Urinary bladder (tissue), 4 donors: ENCODE results near the gene DNAJB12. TPM values are rescaled to one million over a fixed set of nuclear protein-coding genes. Genes with fewer than 3 reads are reported as not detected.
"Not testable (repeated sequence)": the region's sequence is repeated elsewhere in the genome, so short reads cannot be mapped to it uniquely, and the experiment has no call there.

ENCODE experiments used
- DNase-seq: peaks from one replicate; pipeline ENCODE4 v3.0.0-alpha.2; 2015; ENCODE audit errors: extremely low spot score
- H3K27ac ChIP-seq: one replicate; pipeline ENCODE4 v1.5.1; 2013; ENCODE audit warnings: low read depth, mild to moderate bottlenecking, moderate library complexity
- H3K36me3 ChIP-seq: one replicate; pipeline ENCODE4 v1.6.1; 2013; ENCODE audit warnings: mild to moderate bottlenecking, moderate library complexity; ENCODE audit not compliant: insufficient read depth
- H3K4me1 ChIP-seq: one replicate; pipeline ENCODE4 v1.6.1; 2013; ENCODE audit warnings: mild to moderate bottlenecking, moderate library complexity; ENCODE audit not compliant: insufficient read depth
- H3K4me3 ChIP-seq: one replicate; pipeline ENCODE4 v1.5.1; 2013; ENCODE audit warnings: low read depth, low read length
- WGBS: extraction: QIAGEN DNeasy Blood & Tissue Kit; methylation state at CpG from one replicate; pipeline ENCODE4 v1.1.7; 2013; 5-methylcytosine and 5-hydroxymethylcytosine counted together
- polyA plus RNA-seq: library from polyadenylated mRNA; stranded (reverse); fragments of 200-250 nt; gene quantifications from one replicate; pipeline ENCODE4 v1.2.3, GENCODE V29; 2013
- total RNA-seq: library from RNA; depleted of rRNA; stranded (reverse); fragments of >200 nt; gene quantifications from one replicate; pipeline ENCODE4 v1.2.3, GENCODE V29; 2014
- donor health status: healthy with polysubstance abuse.
- donor health status: healthy.

The DNAJB12 gene
- total RNA-seq (21.9 TPM), polyA plus RNA-seq (26.7 TPM)

DNA sequence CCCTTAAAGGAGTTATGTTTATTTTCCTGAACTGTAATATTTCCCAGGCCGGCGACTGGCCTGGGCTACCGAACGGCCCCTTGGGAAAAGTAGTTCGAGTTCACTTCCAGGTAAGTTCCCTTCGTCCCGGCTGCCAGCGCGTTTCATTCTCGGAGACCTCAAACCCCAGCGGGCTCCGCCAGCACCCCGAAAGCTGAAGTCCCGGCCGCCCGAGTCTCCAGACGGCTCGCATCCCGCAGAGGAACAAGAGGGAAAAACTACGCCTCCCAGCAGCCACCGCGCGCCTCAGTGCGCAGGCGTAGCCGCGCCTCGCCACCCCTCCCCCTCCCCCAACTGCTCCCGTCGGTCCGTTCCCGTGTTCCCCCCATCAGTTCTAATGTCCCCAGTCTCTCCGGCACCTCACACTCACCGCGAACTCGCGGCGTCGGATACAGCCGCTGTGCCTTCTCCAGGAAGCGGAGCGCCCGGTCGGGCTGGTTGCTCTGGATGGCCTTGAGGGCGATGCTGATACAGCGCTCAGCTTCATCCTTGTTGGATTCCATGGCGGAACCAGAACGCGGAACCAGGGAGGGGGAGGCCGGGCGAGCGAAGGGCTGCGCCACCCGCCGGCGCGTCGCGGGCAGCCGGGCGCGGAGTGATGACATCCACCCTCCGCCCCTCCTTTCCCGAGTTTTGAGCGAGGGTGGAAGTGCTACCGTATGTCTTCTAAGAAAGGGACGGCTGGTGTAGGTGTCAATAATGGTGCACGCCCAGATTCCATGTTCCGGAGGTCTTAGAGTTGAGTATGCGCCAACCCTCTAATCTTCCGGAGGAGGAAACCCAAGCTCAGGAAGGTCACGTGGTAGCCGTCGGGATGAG, at the start of gene DNAJB12:
DNAJB12 (minus strand) TSS at position 564 of the 858 bp plus-strand sequence; CDS start at position 542, 22 bp downstream.
- H3K36me3 ChIP-seq, result peaks cover 2% of the 10 kb centered on the region
- peak within 1 kb of the TSS; percentile 92 for H3K27ac ChIP-seq
- peak; percentile 89 for DNase-seq
- under 1% methylated on average over 74 of the region's 74 CpGs for WGBS
- peak within 1 kb of the TSS; percentile 66 for H3K4me3 ChIP-seq
- H3K4me1 ChIP-seq, result no peaks in the 10 kb centered on the region

- WGBS, result 90% methylated on average over 3 of the region's 3 CpGs
- H3K4me3 ChIP-seq, DNase-seq, H3K36me3 ChIP-seq, H3K4me1 ChIP-seq, H3K27ac ChIP-seq: not testable (repeated sequence)
These were observed 40.9 kb upstream of the DNAJB12 start for GRCh38 chr10:72395581-72395980.

GRCh38 chr10:72392571-72392970, 37.9 kb upstream of the DNAJB12 start:
- no peak for DNase-seq
- no peaks in the 10 kb centered on the region for H3K36me3 ChIP-seq

DNA sequence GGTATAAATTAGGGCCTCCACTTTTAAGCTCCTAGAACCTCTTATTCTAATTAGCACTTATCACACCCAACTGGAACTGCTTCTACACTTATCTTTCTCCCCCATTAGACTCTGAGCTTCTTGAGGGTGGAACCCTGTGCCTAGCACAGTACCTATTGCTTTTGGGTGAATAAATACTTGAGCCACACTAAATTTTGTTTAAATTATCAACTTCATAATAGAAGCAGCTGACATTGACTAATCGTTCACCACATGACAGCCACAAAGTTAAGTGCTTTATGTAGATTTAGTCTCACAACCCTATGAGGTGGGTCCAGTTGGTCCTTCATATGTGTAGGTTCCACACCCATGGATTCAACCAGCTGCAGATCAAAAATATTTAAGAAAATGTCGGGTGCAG, 36.0 kb upstream of the DNAJB12 start:
- no peak overlapping the region for H3K27ac ChIP-seq
- DNase-seq, result no peak
- no peaks in the 10 kb centered on the region for H3K4me1 ChIP-seq
- 89% methylated on average over 2 of the region's 2 CpGs for WGBS
- no peaks in the 10 kb centered on the region for H3K36me3 ChIP-seq
- no peak overlapping the region for H3K4me3 ChIP-seq

More at GRCh38 chr10:72392571-72392970, 37.9 kb upstream of the DNAJB12 start:
- WGBS, result 92% methylated on average over 1 of the region's 1 CpG
- Histone ChIP-seq H3K4me3 (no peak overlapping the region), H3K27ac (no peak overlapping the region), H3K4me1 (no peaks in the 10 kb centered on the region)

- H3K4me1 ChIP-seq, result no peaks in the 10 kb centered on the region
- 95% methylated on average over 5 of the region's 5 CpGs for WGBS
- no peak for DNase-seq
- no peak overlapping the region for H3K27ac ChIP-seq
- no peaks in the 10 kb centered on the region for H3K36me3 ChIP-seq
- no peak overlapping the region for H3K4me3 ChIP-seq
These were observed 35.0 kb upstream of the DNAJB12 start for GRCh38 chr10:72389716-72390115.

- Histone ChIP-seq H3K4me1 (no peaks in the 10 kb centered on the region), H3K4me3 (no peak overlapping the region), H3K27ac (no peak overlapping the region), H3K36me3 (no peaks in the 10 kb centered on the region)
- DNase-seq, result no peak
- WGBS, result 90% methylated on average over 1 of the region's 1 CpG
These were observed 34.3 kb upstream of the DNAJB12 start for GRCh38 chr10:72389014-72389413.

DNA sequence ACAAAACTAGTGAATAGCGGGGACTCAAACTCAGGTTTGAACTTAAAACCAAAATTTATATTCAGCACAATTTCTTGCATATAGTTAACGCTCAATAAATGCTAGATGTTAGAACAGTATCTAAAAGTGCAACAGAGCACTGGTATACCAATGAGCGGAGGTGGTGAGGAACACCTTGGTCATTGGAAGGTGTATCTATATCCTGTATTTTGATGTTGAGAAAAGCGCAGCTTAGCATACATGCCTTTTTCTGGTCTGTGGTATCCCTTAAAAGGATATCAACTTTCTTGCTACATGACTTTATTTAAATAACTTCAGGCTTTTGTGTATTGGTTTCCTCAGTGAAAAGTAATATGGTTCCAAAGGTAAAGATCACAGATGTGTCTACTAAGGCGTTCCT, 33.3 kb upstream of the DNAJB12 start:
- no peak for DNase-seq
- Histone ChIP-seq H3K4me1 (no peaks in the 10 kb centered on the region), H3K4me3 (no peak overlapping the region), H3K36me3 (no peaks in the 10 kb centered on the region), H3K27ac (no peak overlapping the region)
- 98% methylated on average over 5 of the region's 5 CpGs for WGBS

DNA sequence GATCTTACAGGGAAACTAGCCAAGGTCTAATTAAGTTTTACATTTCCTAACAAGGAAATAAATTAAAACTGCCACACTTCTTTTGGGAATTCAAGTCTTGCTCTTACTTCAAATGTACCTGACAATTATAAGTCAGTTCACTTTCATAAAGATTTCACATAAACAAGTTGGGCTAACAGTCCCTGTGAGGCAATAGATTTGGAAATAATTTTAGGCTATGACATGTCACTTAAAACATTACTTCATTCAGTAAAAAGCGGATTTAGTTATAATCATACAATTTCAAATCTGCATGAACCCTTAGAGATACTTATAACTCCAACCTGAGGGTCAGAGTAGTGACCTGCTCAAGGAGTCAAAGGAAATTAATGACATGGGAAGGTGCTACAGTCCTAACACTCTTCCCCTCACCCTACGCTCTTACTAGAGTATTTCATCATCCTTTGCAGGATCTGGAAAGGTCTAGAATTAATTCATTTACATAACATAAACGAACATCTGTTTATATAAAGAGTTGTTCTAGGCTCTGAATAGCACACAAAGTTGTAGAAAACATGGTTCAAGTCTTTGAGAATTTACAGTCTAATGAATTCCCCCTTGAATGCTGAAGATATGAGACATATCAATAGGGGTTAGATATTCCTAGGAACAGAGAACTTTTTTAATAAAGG, 32.3 kb upstream of the DNAJB12 start:
- WGBS, result 53% methylated on average over 3 of the region's 3 CpGs
- DNase-seq, result no peak

GRCh38 chr10:72385724-72386123, 31.0 kb upstream of the DNAJB12 start:
- no peak for DNase-seq
- Histone ChIP-seq H3K36me3 (no peaks in the 10 kb centered on the region), H3K27ac (no peak overlapping the region), H3K4me3 (no peak overlapping the region), H3K4me1 (no peaks in the 10 kb centered on the region)
- 92% methylated on average over 4 of the region's 4 CpGs for WGBS

More for the DNA sequence above, 32.3 kb upstream of the DNAJB12 start:
- no peaks in the 10 kb centered on the region for H3K36me3 ChIP-seq
- H3K27ac ChIP-seq, result no peak overlapping the region
- no peaks in the 10 kb centered on the region for H3K4me1 ChIP-seq
- H3K4me3 ChIP-seq, result no peak overlapping the region

DNA sequence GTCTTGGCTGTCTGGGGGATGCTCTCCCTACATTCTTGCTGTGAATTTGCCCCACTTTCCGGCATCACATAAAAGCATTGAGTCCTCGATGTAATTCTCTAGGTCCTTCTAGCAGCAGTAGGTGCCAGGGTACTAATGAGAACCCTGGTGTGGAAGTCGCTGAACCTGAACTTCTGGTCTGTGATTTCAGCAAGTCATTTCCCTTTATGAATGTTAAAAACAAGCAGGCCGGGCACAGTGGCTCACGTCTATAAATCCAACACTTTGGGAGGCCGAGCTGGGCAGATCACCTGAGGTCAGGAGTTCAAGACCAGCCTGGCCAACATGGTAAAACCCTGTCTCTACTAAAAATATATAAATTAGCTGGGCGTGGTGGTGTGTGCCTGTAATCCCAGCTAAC, 30.3 kb upstream of the DNAJB12 start:
- DNase-seq, H3K36me3 ChIP-seq, H3K27ac ChIP-seq, H3K4me1 ChIP-seq, H3K4me3 ChIP-seq: not testable (repeated sequence)
- 83% methylated on average over 7 of the region's 7 CpGs for whole genome bisulfite sequencing

DNA sequence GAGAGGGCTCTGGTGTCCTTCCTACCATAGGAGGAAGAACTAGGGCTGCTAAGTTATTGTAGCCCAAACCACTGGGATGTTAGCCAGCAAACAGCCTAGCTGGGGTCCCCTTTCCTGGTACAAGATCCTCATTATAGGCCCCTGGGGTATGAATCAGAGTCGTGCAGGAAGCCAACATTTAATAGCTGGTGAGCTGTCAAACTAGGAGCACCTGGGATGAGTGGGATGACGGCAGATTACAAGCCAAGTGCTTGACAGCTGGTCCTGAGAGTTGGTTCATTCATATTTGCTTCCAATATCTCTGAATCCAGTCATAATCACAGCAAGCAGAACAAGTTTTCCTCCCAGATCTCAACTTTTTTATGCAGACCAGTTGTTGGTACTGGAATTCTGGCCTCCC, 25.1 kb upstream of the DNAJB12 start:
- Histone ChIP-seq H3K4me3 (no peak overlapping the region), H3K4me1 (no peaks in the 10 kb centered on the region), H3K36me3 (no peaks in the 10 kb centered on the region), H3K27ac (no peak overlapping the region)
- 74% methylated on average over 2 of the region's 2 CpGs for WGBS
- no peak for DNase-seq

GRCh38 chr10:72379062-72379461, 24.3 kb upstream of the DNAJB12 start:
- Histone ChIP-seq H3K27ac (no peak overlapping the region), H3K4me1 (no peaks in the 10 kb centered on the region), H3K4me3 (no peak overlapping the region), H3K36me3 (no peaks in the 10 kb centered on the region)
- WGBS, result 94% methylated on average over 2 of the region's 2 CpGs
- no peak for DNase-seq

- no peak for DNase-seq
- no peaks in the 10 kb centered on the region for H3K4me1 ChIP-seq
- H3K4me3 ChIP-seq, result no peak overlapping the region
- no peaks in the 10 kb centered on the region for H3K36me3 ChIP-seq
- 66% methylated on average over 5 of the region's 5 CpGs for whole genome bisulfite sequencing
- H3K27ac ChIP-seq, result no peak overlapping the region
These were observed 20.9 kb upstream of the DNAJB12 start for GRCh38 chr10:72375585-72375984.

DNA sequence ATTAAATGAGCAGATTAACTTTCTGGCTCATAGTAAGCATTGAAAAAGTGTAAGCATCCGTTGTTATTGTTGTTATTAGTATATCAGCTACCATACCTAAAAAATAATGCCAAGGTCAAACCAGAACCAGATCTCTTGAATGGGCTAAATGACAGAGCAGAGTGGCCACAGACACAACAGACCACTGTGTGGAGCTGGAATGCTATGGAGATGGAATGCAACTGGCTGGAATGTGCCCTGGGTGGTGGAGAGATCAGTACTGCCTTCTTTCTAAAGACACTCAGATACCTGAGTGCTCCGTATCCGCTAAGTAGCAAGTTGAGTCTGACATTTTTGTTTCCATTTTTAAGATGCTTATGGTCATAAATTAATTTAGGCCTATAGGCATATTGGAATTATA, 20.5 kb upstream of the DNAJB12 start:
- 74% methylated on average over 3 of the region's 3 CpGs for WGBS
- Histone ChIP-seq H3K27ac (no peak overlapping the region), H3K4me1 (no peaks in the 10 kb centered on the region), H3K4me3 (no peak overlapping the region), H3K36me3 (no peaks in the 10 kb centered on the region)
- no peak for DNase-seq
